ENCODE data around the gene NOPCHAP1. TPM values are rescaled to one million over a fixed set of nuclear protein-coding genes. Genes with fewer than 3 reads are reported as not detected.
A peak's percentile ranks its signal among the peaks of the same experiment; 100 is the strongest.

NOPCHAP1 gene
- total RNA-seq, 1 experiment from 2014 or later = 49.3 TPM

GRCh38 chr12:104958001-104958804, 27.9 kb upstream of the NOPCHAP1 start, which contains the start of gene SLC41A2:
Gene SLC41A2, minus strand, starts transcription at chr12:104958290. Its CDS starts 29,763 bp downstream, at chr12:104928527.
- H4K20me1 ChIP-seq (ENCODE audit: control insufficient read depth, insufficient read depth, insufficient read length) = no peaks in the 10 kb centered on the region
- no peaks in the 10 kb centered on the region for H3K4me1 ChIP-seq (ENCODE audit: insufficient read depth, low read length)
- peaks cover 2% of the 10 kb centered on the region; the same call in 1 of the 2 replicates for H3K27me3 ChIP-seq (ENCODE audit: insufficient read depth, low read length)
- H2BK12ac ChIP-seq (ENCODE audit: insufficient read length, low read depth, low read length) = no peak within 1 kb of the TSS
- no peak within 1 kb of the TSS for H2AFZ ChIP-seq (ENCODE audit: low read length)
- Mint-ChIP-seq H3K27ac (peak within 1 kb of the TSS in 2 of 3 experiments; percentile 29 to 91; a peak in 4 of 7 replicates), H3K4me1 (peaks cover 9 to 16% of the 10 kb centered on the region in 2 experiments), H3K36me3 (ENCODE audit: insufficient read depth in 1 of 3, low read depth in 3 of 3) (no peaks in the 10 kb centered on the region), H3K27me3 (ENCODE audit: low read depth) (peaks cover 45% of the 10 kb centered on the region), H3K4me3 (peak within 1 kb of the TSS; percentile 78 to 89), H3K9me3 (no peaks in the 10 kb centered on the region)
- H3K23ac ChIP-seq (ENCODE audit: insufficient read length, low read depth, low read length) = no peak within 1 kb of the TSS
- no peak within 1 kb of the TSS for H3K4ac ChIP-seq (ENCODE audit: low read depth, low read length)
- peak; percentile 84 for DNase-seq
- H3K79me2 ChIP-seq (ENCODE audit: insufficient read depth, low read length) = no peaks in the 10 kb centered on the region
- no peaks in the 10 kb centered on the region for H3K79me1 ChIP-seq (ENCODE audit: insufficient read depth, low read depth, low read length, poor library complexity, severe bottlenecking)
- H3K18ac ChIP-seq (ENCODE audit: insufficient read length, low read depth, low read length) = peak within 1 kb of the TSS; percentile 77
- no peak within 1 kb of the TSS for H3K27ac ChIP-seq (ENCODE audit: insufficient read length, low read depth, low read length)
- H3K14ac ChIP-seq (ENCODE audit: insufficient read depth, low read length) = 0 out of 2 replicates have a peak within 1 kb of the TSS, but pooled peaks have one; percentile 64
- no peak within 1 kb of the TSS for H4K5ac ChIP-seq (ENCODE audit: insufficient read length, low read depth, low read length)
- H2AK5ac ChIP-seq (ENCODE audit: insufficient read length, low read length) = no peak within 1 kb of the TSS
- H3K9ac ChIP-seq (ENCODE audit: extremely low read depth, insufficient read length, low read length) = no peak within 1 kb of the TSS
- TF ChIP-seq, protein P1, sequence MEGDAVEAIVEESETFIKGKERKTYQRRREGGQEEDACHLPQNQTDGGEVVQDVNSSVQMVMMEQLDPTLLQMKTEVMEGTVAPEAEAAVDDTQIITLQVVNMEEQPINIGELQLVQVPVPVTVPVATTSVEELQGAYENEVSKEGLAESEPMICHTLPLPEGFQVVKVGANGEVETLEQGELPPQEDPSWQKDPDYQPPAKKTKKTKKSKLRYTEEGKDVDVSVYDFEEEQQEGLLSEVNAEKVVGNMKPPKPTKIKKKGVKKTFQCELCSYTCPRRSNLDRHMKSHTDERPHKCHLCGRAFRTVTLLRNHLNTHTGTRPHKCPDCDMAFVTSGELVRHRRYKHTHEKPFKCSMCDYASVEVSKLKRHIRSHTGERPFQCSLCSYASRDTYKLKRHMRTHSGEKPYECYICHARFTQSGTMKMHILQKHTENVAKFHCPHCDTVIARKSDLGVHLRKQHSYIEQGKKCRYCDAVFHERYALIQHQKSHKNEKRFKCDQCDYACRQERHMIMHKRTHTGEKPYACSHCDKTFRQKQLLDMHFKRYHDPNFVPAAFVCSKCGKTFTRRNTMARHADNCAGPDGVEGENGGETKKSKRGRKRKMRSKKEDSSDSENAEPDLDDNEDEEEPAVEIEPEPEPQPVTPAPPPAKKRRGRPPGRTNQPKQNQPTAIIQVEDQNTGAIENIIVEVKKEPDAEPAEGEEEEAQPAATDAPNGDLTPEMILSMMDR (conservative IDR thresholded peaks at IDR 0.05) = peak; percentile 7; the same call in 1 of the 3 replicates
- WGBS (ENCODE audit: extremely low coverage, insufficient read length, low lambda C conversion rate) = no CpG with 5 or more reads among the region's 83 CpGs
- no peak within 1 kb of the TSS for H2BK20ac ChIP-seq (ENCODE audit: low read depth, low read length, poor library complexity, severe bottlenecking)
- peak within 1 kb of the TSS; percentile 79 for H3K4me2 ChIP-seq (ENCODE audit: insufficient read depth, insufficient read length, low read length)
- H3T11ph ChIP-seq (ENCODE audit: low read length) = no peak within 1 kb of the TSS
- no peaks in the 10 kb centered on the region for H3K9me3 ChIP-seq (ENCODE audit: control insufficient read depth, low read depth, low read length)
- no peak within 1 kb of the TSS for H3K56ac ChIP-seq (ENCODE audit: insufficient read length, low read depth, low read length)
- no peak within 1 kb of the TSS for H2BK120ac ChIP-seq (ENCODE audit: low read depth, low read length, poor library complexity, severe bottlenecking)
- no peak within 1 kb of the TSS for H2BK5ac ChIP-seq (ENCODE audit: insufficient read length, low read length)
- no peak within 1 kb of the TSS for H4K91ac ChIP-seq (ENCODE audit: insufficient read length, low read depth, low read length)
- peaks cover 5% of the 10 kb centered on the region for H3K23me2 ChIP-seq (ENCODE audit: insufficient read length, low read depth, low read length, poor library complexity, severe bottlenecking)
- H2BK15ac ChIP-seq (ENCODE audit: low read depth, low read length) = no peak within 1 kb of the TSS
- H4K8ac ChIP-seq (replicated peaks; ENCODE audit: insufficient read length, low read depth, low read length) = no peak within 1 kb of the TSS

All from H9 (cell line).